ENCODE results near the gene CAPN10. TPM values are rescaled to one million over a fixed set of nuclear protein-coding genes. Genes with fewer than 3 reads are reported as not detected.
A peak's percentile ranks its signal among the peaks of the same experiment; 100 is the strongest.

Gene CAPN10
- total and polyA plus RNA-seq, 9 donors, result 2.2 to 34.3 (median 25.1) TPM

DNA sequence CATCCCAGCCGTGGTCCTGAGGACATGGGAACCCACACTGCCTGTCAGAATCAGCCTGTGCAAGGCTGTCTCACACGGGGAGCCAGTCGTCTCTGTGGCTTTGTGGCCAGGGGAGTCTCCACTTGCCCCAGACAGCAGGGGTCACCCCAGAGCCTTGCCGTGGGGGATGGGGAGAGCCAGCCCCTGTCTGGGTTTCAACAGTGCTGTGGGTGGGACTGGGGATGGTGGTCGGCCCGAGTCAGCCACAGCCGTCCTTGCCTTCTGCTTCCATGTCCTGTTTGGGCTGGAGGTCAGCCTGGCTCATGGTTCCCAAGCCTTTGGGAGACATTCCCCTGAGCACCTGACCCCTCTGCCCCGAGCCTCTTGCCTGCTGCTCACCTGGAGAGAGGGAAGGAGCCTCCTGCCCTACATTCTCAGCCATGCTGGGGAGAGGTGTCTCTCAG, 58.3 kb downstream of the CAPN10 start:
- WGBS, 3 donors, result 44 to 55% (median 46%) methylated on average over 6 to 8 of the region's 8 CpGs
- Histone ChIP-seq H3K4me1 (ENCODE audit: insufficient read depth) (no peaks in the 10 kb centered on the region), H3K27ac (no peak overlapping the region), H3K9me3 (no peaks in the 10 kb centered on the region), H3K4me3 (no peak overlapping the region), H3K27me3 (no peaks in the 10 kb centered on the region), H3K36me3 (no peaks in the 10 kb centered on the region)
- no peak for DNase-seq
- TF ChIP-seq POLR2A (IDR thresholded peaks at IDR 0.05) (no peak), EP300 (IDR thresholded peaks at IDR 0.05) (no peak)
- TF ChIP-seq, protein P1, sequence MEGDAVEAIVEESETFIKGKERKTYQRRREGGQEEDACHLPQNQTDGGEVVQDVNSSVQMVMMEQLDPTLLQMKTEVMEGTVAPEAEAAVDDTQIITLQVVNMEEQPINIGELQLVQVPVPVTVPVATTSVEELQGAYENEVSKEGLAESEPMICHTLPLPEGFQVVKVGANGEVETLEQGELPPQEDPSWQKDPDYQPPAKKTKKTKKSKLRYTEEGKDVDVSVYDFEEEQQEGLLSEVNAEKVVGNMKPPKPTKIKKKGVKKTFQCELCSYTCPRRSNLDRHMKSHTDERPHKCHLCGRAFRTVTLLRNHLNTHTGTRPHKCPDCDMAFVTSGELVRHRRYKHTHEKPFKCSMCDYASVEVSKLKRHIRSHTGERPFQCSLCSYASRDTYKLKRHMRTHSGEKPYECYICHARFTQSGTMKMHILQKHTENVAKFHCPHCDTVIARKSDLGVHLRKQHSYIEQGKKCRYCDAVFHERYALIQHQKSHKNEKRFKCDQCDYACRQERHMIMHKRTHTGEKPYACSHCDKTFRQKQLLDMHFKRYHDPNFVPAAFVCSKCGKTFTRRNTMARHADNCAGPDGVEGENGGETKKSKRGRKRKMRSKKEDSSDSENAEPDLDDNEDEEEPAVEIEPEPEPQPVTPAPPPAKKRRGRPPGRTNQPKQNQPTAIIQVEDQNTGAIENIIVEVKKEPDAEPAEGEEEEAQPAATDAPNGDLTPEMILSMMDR (IDR thresholded peaks at IDR 0.05), result no peak
- intact Hi-C loops (cut with DNase I), result no loop called here

DNA sequence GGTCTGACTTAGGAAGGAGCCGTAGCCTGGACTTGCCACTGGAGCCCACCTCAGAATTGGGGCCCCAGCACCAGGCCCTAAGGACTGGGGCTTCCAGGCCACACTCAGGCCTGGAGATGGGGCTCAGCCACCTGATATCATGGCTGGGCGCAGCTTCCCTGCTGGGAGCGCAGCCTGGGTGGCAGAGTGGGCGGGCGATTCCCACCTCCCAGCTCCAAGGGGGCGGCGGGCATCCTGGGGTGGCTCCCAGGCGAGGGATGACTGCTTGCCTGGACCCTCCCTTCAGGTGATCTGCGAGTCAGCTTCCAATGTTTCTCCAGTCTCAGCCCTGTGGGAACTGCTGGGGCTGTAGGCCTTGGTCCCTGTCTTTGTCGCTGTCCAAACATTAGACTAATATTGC, 58.8 kb downstream of the CAPN10 start:
- intact Hi-C loops (cut with DNase I), result no loop called here
- Histone ChIP-seq H3K27me3 (no peaks in the 10 kb centered on the region), H3K4me1 (ENCODE audit: insufficient read depth) (no peaks in the 10 kb centered on the region), H3K27ac (no peak overlapping the region), H3K4me3 (no peak overlapping the region), H3K9me3 (no peaks in the 10 kb centered on the region), H3K36me3 (no peaks in the 10 kb centered on the region)
- TF ChIP-seq, protein P1 (IDR thresholded peaks at IDR 0.05), result no peak
- TF ChIP-seq POLR2A (IDR thresholded peaks at IDR 0.05) (no peak), EP300 (IDR thresholded peaks at IDR 0.05) (no peak)
- no peak for DNase-seq
- WGBS, 3 donors, result 80 to 90% (median 82%) methylated on average over 10 of the region's 10 CpGs

DNA sequence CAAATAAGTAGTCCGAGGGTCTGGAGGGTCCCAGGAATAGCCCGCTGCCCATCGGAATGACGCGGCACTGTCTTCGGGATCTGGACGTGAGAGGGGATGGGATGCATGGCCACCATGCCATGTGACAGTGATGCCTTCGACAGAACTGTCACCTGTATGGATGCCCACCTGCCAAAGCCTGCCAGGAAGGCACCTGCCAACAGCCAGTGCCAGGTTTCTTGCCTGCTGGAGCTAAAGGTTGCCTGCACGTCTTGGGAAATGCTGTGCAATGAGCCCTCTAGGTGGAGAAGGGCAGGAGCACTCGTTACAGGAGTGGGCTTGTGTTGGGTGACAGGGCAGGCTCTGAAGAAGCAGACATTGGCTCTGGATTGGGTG, 59.3 kb downstream of the CAPN10 start:
- Histone ChIP-seq H3K27ac (no peak overlapping the region), H3K4me1 (ENCODE audit: insufficient read depth) (no peaks in the 10 kb centered on the region), H3K9me3 (no peaks in the 10 kb centered on the region), H3K27me3 (no peaks in the 10 kb centered on the region), H3K4me3 (no peak overlapping the region), H3K36me3 (no peaks in the 10 kb centered on the region)
- 83 to 89% (median 84%) methylated on average over 10 of the region's 10 CpGs for WGBS, 3 donors
- TF ChIP-seq EP300 (IDR thresholded peaks at IDR 0.05) (no peak), POLR2A (IDR thresholded peaks at IDR 0.05) (no peak)
- TF ChIP-seq, protein P1 (IDR thresholded peaks at IDR 0.05), result no peak
- intact Hi-C loops (cut with DNase I), result no loop called here
- no peak for DNase-seq

DNA sequence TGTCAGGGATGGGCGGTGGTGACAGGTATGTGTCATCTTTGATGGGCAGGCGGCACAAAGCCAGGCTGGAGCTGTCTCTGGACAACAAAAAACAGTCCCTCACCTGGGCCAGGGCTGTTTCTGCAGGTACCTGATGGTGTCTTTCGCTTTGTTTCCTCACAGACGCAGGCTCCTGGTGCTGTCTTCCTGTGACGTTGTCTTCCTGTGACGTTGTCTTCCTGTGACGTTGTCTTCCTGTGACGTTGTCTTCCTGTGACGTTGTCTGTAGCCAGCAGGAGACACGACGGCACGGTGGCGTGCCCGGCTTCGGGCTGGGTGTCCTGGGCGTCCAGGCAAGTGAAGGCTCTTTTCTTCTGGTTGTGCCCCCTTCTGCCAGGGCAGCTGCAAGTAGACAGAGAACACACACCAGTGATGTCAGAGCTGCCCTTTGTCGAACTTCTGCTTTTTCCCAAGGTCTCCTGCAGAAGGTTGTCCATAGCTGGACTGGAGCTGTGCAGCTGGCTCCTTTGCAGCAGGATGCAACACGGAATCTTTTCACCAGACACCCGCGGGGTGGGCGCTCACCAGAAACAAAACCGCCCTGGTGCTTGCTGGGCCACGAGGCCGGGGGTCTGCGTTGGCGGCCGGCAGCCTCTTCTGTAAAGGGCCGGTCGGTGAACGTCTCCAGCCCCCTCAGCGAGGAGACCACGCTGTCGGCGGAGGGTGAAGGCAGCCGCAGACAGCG, 59.8 kb downstream of the CAPN10 start:
- DNase-seq, result peak in 1 of 5 donors; percentile 26
- Histone ChIP-seq H3K36me3 (no peaks in the 10 kb centered on the region), H3K4me3 (no peak overlapping the region), H3K27ac (no peak overlapping the region), H3K9me3 (peaks cover 0 to 2% of the 10 kb centered on the region in 2 donors), H3K27me3 (no peaks in the 10 kb centered on the region), H3K4me1 (ENCODE audit: insufficient read depth) (no peaks in the 10 kb centered on the region)
- 75 to 86% (median 82%) methylated on average over 34 to 36 of the region's 36 CpGs for WGBS, 3 donors
- no peak for TF ChIP-seq POLR2A (IDR thresholded peaks at IDR 0.05)
- TF ChIP-seq EP300 (IDR thresholded peaks at IDR 0.05), result no peak
- TF ChIP-seq, protein P1 (IDR thresholded peaks at IDR 0.05), result no peak
- intact Hi-C loops (cut with DNase I), result no loop called here

All from ovary (tissue), 9 donors.